Bronchial epithelial cell (primary cell): ENCODE data around the gene ZMYND10. TPM values are rescaled to one million over a fixed set of nuclear protein-coding genes. Genes with fewer than 3 reads are reported as not detected.

ENCODE experiments used
- DNase-seq: peaks from one replicate; pipeline ENCODE4 v3.0.0-alpha.2; 2010; ENCODE audit warnings: low read depth
- FAIRE-seq: peaks from 2 replicates; lab custom pipeline; 2011; peaks lifted over from hg19 to GRCh38; lab: Jason Lieb, UNC
- H3K27me3 ChIP-seq: 2 replicates; pipeline ENCODE4 v1.5.1; 2011; ENCODE audit warnings: low read length; ENCODE audit not compliant: control insufficient read depth, insufficient read depth
- H3K36me3 ChIP-seq: 2 replicates; pipeline ENCODE4 v1.5.1; 2011; ENCODE audit warnings: low read length; ENCODE audit not compliant: control insufficient read depth, insufficient read depth
- H3K4me3 ChIP-seq: 2 replicates; pipeline ENCODE4 v1.5.1; 2011; ENCODE audit warnings: mild to moderate bottlenecking, low read depth, low read length, control low read depth
- CTCF ChIP-seq: IDR thresholded peaks from 2 replicates; pipeline ENCODE4 v1.5.1; 2011; ENCODE audit warnings: mild to moderate bottlenecking, moderate library complexity, low read length, control low read depth, inconsistent platforms; ENCODE audit not compliant: insufficient read depth, severe bottlenecking
- total RNA-seq: library from RNA; depleted of rRNA; stranded (reverse); fragments of >200 nt; gene quantifications from 2 replicates; pipeline ENCODE4 v1.2.1, GENCODE V29; 2014

Gene ZMYND10
- total RNA-seq: 0.13 and 0.53 TPM in 2 replicates

- Histone ChIP-seq H3K4me3 (peak within 1 kb of the TSS; percentile 28), H3K36me3 (peaks cover 14% of the 10 kb centered on the region), H3K27me3 (no peaks in the 10 kb centered on the region)
- FAIRE-seq: no peak
- no peak for TF ChIP-seq CTCF
- peak; percentile 37 for DNase-seq
Observed at GRCh38 chr3:50345586-50346234, at the start of gene ZMYND10. TSS of gene ZMYND10 (minus strand) at chr3:50345732. CDS start at chr3:50345579, 153 bp downstream.

GRCh38 chr3:50393061-50393460 lies 47.5 kb upstream of the ZMYND10 start:
- FAIRE-seq (peak; percentile 23), DNase-seq (no peak)
- no peak overlapping the region for H3K4me3 ChIP-seq
- no peaks in the 10 kb centered on the region for H3K36me3 ChIP-seq
- no peak for TF ChIP-seq CTCF
- H3K27me3 ChIP-seq: peaks cover 24% of the 10 kb centered on the region

- H3K4me3 ChIP-seq: no peak overlapping the region
- no peaks in the 10 kb centered on the region for H3K36me3 ChIP-seq
- DNase-seq (no peak), FAIRE-seq (no peak)
- no peak for TF ChIP-seq CTCF
- H3K27me3 ChIP-seq: peaks cover 18% of the 10 kb centered on the region
Observed at GRCh38 chr3:50392101-50392715, 46.7 kb upstream of the ZMYND10 start.

- TF ChIP-seq CTCF: no peak
- Histone ChIP-seq H3K4me3 (no peak overlapping the region), H3K27me3 (peaks cover 16% of the 10 kb centered on the region), H3K36me3 (no peaks in the 10 kb centered on the region)
- DNase-seq (peak; percentile 75), FAIRE-seq (no peak)
Observed at GRCh38 chr3:50390508-50391224, 45.1 kb upstream of the ZMYND10 start.

GRCh38 chr3:50389414-50389767 lies 43.9 kb upstream of the ZMYND10 start:
- no peak for FAIRE-seq
- H3K4me3 ChIP-seq: no peak overlapping the region
- TF ChIP-seq CTCF: no peak
- DNase-seq: no peak
- peaks cover 15% of the 10 kb centered on the region for H3K27me3 ChIP-seq
- no peaks in the 10 kb centered on the region for H3K36me3 ChIP-seq
